ENCODE data around the gene BAG5.

Gene BAG5

DNA sequence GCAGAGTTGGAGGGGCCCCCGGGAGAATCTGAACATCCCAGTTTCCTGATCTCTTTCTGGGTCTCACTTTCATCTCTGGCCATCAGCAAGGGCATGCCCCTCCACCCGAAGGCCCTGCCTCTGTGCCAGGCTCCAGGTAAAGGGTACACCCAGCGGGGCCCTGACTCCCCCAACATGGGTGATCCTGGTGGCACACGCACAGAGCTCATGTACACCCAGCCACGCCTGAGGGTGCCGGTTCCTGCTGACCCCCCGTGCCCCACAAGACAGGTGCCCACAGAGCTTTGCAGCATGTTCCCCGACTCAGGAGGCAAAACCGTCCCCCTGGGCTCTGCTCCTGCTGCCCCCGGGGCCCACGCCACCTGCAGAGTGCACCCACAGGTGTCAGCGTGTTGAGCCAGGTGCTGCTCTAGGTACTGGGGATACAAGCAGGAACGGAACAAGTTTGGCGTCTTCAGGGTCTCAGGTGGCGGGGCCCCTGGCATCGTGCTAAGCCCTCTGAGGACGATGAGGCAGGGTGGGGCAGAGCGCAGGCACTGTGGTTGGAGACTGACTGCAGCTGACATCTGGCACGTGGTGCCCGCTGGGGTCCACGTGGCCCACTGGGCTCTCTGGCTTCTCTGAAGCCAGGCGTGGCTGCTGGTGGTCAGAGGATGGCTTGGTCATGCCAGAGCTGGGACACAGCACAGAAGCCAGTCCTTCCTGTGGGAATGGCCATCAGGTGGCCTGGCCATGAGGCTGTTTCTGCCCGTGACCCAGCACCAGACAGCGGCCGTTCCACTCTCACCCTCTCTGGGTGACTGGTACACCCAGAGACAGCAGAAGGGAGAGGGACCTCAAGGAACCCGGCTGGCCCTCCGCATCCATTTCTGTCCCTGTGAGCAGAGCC lies 13.8 kb downstream of the BAG5 start:
- Histone ChIP-seq H3K9me2 (replicated peaks; ENCODE audit: low read depth, low read length) (no peaks in the 10 kb centered on the region), H3K79me2 (ENCODE audit: insufficient read depth, low read length) (no peaks in the 10 kb centered on the region), H3K4me1 (ENCODE audit: insufficient read depth, low read length, poor library complexity, severe bottlenecking) (no peaks in the 10 kb centered on the region), H3K4me3 (ENCODE audit: low read length, poor library complexity, severe bottlenecking) (no peak overlapping the region), H3K36me3 (ENCODE audit: insufficient read depth, low read length) (no peaks in the 10 kb centered on the region), H3K9me3 (ENCODE audit: insufficient read depth, low read depth, low read length) (no peaks in the 10 kb centered on the region), H3K4me2 (ENCODE audit: low read depth, low read length, poor library complexity, severe bottlenecking) (no peak overlapping the region), H4K20me1 (ENCODE audit: insufficient read depth, low read length, poor library complexity, severe bottlenecking) (no peaks in the 10 kb centered on the region), H3K9ac (ENCODE audit: low read depth, low read length, poor library complexity, severe bottlenecking) (no peak overlapping the region), H3K27me3 (ENCODE audit: insufficient read depth, low read length, poor library complexity, severe bottlenecking) (no peaks in the 10 kb centered on the region), H2AFZ (ENCODE audit: low read length) (no peak overlapping the region), H3F3A (ENCODE audit: low read depth) (no peaks in the 10 kb centered on the region)
- TF ChIP-seq, protein P1, sequence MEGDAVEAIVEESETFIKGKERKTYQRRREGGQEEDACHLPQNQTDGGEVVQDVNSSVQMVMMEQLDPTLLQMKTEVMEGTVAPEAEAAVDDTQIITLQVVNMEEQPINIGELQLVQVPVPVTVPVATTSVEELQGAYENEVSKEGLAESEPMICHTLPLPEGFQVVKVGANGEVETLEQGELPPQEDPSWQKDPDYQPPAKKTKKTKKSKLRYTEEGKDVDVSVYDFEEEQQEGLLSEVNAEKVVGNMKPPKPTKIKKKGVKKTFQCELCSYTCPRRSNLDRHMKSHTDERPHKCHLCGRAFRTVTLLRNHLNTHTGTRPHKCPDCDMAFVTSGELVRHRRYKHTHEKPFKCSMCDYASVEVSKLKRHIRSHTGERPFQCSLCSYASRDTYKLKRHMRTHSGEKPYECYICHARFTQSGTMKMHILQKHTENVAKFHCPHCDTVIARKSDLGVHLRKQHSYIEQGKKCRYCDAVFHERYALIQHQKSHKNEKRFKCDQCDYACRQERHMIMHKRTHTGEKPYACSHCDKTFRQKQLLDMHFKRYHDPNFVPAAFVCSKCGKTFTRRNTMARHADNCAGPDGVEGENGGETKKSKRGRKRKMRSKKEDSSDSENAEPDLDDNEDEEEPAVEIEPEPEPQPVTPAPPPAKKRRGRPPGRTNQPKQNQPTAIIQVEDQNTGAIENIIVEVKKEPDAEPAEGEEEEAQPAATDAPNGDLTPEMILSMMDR (conservative IDR thresholded peaks at IDR 0.05; ENCODE audit: low read length) = no peak
- no peak for TF ChIP-seq EZH2phosphoT487 (IDR thresholded peaks at IDR 0.05; ENCODE audit: borderline replicate concordance)

DNA sequence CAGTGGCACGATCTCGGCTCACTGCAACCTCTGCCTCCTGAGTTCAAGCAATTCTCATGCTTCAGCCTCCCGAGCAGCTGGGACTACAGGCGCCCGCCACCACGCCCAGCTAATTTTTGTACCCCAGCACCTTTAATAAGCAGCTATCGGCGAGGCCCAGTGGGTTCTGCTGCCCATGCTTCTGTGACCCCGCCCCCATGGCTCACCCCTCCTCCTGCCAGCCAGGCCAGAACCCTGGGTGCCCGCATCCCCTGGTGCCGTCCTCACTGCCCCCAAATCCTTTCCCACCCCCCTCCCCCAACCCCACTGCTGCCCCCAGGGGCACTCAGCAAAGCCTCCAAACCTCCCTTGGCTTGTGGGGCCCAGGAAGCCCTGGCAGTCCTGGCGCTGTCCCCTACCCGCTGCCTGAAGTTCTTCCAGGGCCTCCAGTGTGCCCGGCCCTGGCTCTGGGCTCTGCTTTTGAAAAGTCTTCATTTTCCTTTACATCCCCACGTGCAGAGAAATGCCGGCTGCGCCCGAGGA lies 14.5 kb downstream of the BAG5 start:
- H3K27me3 ChIP-seq (ENCODE audit: insufficient read depth, low read length, poor library complexity, severe bottlenecking) = no peaks in the 10 kb centered on the region
- TF ChIP-seq, protein P1 (conservative IDR thresholded peaks at IDR 0.05; ENCODE audit: low read length) = no peak
- TF ChIP-seq EZH2phosphoT487 (IDR thresholded peaks at IDR 0.05; ENCODE audit: borderline replicate concordance) = no peak
- H4K20me1 ChIP-seq (ENCODE audit: insufficient read depth, low read length, poor library complexity, severe bottlenecking) = no peaks in the 10 kb centered on the region
- H3K36me3 ChIP-seq (ENCODE audit: insufficient read depth, low read length) = no peaks in the 10 kb centered on the region
- no peak overlapping the region for H3K4me2 ChIP-seq (ENCODE audit: low read depth, low read length, poor library complexity, severe bottlenecking)
- H3F3A ChIP-seq (ENCODE audit: low read depth) = no peaks in the 10 kb centered on the region
- H3K9ac ChIP-seq (ENCODE audit: low read depth, low read length, poor library complexity, severe bottlenecking) = no peak overlapping the region
- H3K79me2 ChIP-seq (ENCODE audit: insufficient read depth, low read length) = no peaks in the 10 kb centered on the region
- no peak overlapping the region for H2AFZ ChIP-seq (ENCODE audit: low read length)
- no peaks in the 10 kb centered on the region for H3K9me3 ChIP-seq (ENCODE audit: insufficient read depth, low read depth, low read length)
- no peaks in the 10 kb centered on the region for H3K9me2 ChIP-seq (replicated peaks; ENCODE audit: low read depth, low read length)
- no peak overlapping the region for H3K4me3 ChIP-seq (ENCODE audit: low read length, poor library complexity, severe bottlenecking)
- no peaks in the 10 kb centered on the region for H3K4me1 ChIP-seq (ENCODE audit: insufficient read depth, low read length, poor library complexity, severe bottlenecking)

DNA sequence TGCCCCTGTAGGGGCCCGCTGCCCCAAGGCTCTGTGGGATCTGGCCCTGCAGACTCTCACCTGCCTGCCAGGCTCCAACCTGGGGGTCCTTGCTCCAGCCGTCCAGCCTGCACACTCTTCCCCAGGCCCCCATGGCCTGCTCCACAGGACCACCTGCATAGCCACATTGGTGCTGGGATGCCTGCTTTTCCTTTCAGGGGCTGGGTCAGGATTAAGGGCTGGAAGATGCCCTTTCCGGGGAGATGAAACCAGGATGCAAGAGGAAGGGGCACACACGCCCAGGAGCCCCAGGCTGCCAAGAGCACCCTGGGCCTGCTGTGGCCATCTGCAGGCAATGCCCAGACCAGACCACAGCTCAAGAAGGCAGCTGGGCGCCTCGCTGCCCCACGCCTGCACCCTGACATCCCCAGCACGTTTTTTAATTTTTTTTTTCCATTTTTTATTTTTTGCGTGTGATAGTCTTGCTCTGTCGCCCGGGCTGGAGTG lies 15.0 kb downstream of the BAG5 start:
- H3K4me1 ChIP-seq (ENCODE audit: insufficient read depth, low read length, poor library complexity, severe bottlenecking) = no peaks in the 10 kb centered on the region
- no peaks in the 10 kb centered on the region for H3K9me3 ChIP-seq (ENCODE audit: insufficient read depth, low read depth, low read length)
- H3K9ac ChIP-seq (ENCODE audit: low read depth, low read length, poor library complexity, severe bottlenecking) = no peak overlapping the region
- TF ChIP-seq EZH2phosphoT487 (IDR thresholded peaks at IDR 0.05; ENCODE audit: borderline replicate concordance) = no peak
- TF ChIP-seq, protein P1 (conservative IDR thresholded peaks at IDR 0.05; ENCODE audit: low read length) = no peak
- H3K4me2 ChIP-seq (ENCODE audit: low read depth, low read length, poor library complexity, severe bottlenecking) = no peak overlapping the region
- H2AFZ ChIP-seq (ENCODE audit: low read length) = no peak overlapping the region
- no peaks in the 10 kb centered on the region for H3K27me3 ChIP-seq (ENCODE audit: insufficient read depth, low read length, poor library complexity, severe bottlenecking)
- no peaks in the 10 kb centered on the region for H3K9me2 ChIP-seq (replicated peaks; ENCODE audit: low read depth, low read length)
- H3F3A ChIP-seq (ENCODE audit: low read depth) = no peaks in the 10 kb centered on the region
- H3K79me2 ChIP-seq (ENCODE audit: insufficient read depth, low read length) = no peaks in the 10 kb centered on the region
- H3K36me3 ChIP-seq (ENCODE audit: insufficient read depth, low read length) = no peaks in the 10 kb centered on the region
- no peak overlapping the region for H3K4me3 ChIP-seq (ENCODE audit: low read length, poor library complexity, severe bottlenecking)
- no peaks in the 10 kb centered on the region for H4K20me1 ChIP-seq (ENCODE audit: insufficient read depth, low read length, poor library complexity, severe bottlenecking)

Measured in Loucy (cell line).